H9 (cell line): ENCODE measurements around the gene NAPSA. TPM values are rescaled to one million over a fixed set of nuclear protein-coding genes. Genes with fewer than 3 reads are reported as not detected.

Experiments
- DNase-seq: peaks from one replicate; pipeline ENCODE4 v3.0.0-alpha.2; 2017
- H2AFZ ChIP-seq: one replicate; pipeline ENCODE4 v1.6.1; 2013; ENCODE audit warnings: mild to moderate bottlenecking, low read length, control low read depth, moderate library complexity
- H2AK5ac ChIP-seq: 2 replicates; pipeline ENCODE4 v1.6.1; 2013; ENCODE audit warnings: low read length, control low read depth, mixed read lengths; ENCODE audit not compliant: insufficient read length
- H2BK120ac ChIP-seq: one replicate; pipeline ENCODE4 v1.6.1; 2013; ENCODE audit warnings: low read depth, mild to moderate bottlenecking, low read length, control low read depth, inconsistent platforms; ENCODE audit not compliant: poor library complexity, severe bottlenecking
- H2BK12ac ChIP-seq: 2 replicates; pipeline ENCODE4 v1.6.1; 2013; ENCODE audit warnings: low read length, control low read depth, mixed read lengths, low read depth; ENCODE audit not compliant: insufficient read length
- H2BK15ac ChIP-seq: 2 replicates; pipeline ENCODE4 v1.6.1; 2013; ENCODE audit warnings: low read depth, low read length, control low read depth
- H2BK20ac ChIP-seq: one replicate; pipeline ENCODE4 v1.6.1; 2013; ENCODE audit warnings: low read depth, mild to moderate bottlenecking, low read length, control low read depth, inconsistent platforms; ENCODE audit not compliant: poor library complexity, severe bottlenecking
- H2BK5ac ChIP-seq: 2 replicates; pipeline ENCODE4 v1.6.1; 2013; ENCODE audit warnings: low read length, control low read depth, mixed read lengths; ENCODE audit not compliant: insufficient read length
- H3K14ac ChIP-seq: 2 replicates; pipeline ENCODE4 v1.6.1; 2013; ENCODE audit warnings: low read length, control low read depth; ENCODE audit not compliant: insufficient read depth
- H3K18ac ChIP-seq: 2 replicates; pipeline ENCODE4 v1.6.1; 2013; ENCODE audit warnings: low read depth, mild to moderate bottlenecking, mixed read lengths, low read length, control low read depth; ENCODE audit not compliant: insufficient read length
- H3K23ac ChIP-seq: 2 replicates; pipeline ENCODE4 v1.6.1; 2013; ENCODE audit warnings: low read length, control low read depth, mixed read lengths, low read depth; ENCODE audit not compliant: insufficient read length
- H3K23me2 ChIP-seq: 2 replicates; pipeline ENCODE4 v1.6.1; 2013; ENCODE audit warnings: low read depth, mild to moderate bottlenecking, mixed read lengths, low read length, control low read depth; ENCODE audit not compliant: insufficient read length, poor library complexity, severe bottlenecking
- H3K27ac ChIP-seq: 2 replicates; pipeline ENCODE4 v1.5.1; 2013; ENCODE audit warnings: low read length, control low read depth, mixed read lengths, low read depth; ENCODE audit not compliant: insufficient read length
- H3K27me3 ChIP-seq: 2 replicates; pipeline ENCODE4 v1.6.1; 2013; ENCODE audit warnings: low read length, control low read depth, inconsistent platforms; ENCODE audit not compliant: insufficient read depth
- H3K4ac ChIP-seq: 2 replicates; pipeline ENCODE4 v1.6.1; 2013; ENCODE audit warnings: low read depth, mild to moderate bottlenecking, control low read depth, inconsistent platforms, low read length, moderate library complexity
- H3K4me1 ChIP-seq: 2 replicates; pipeline ENCODE4 v1.6.1; 2013; ENCODE audit warnings: low read length, control low read depth, inconsistent platforms; ENCODE audit not compliant: insufficient read depth
- H3K4me2 ChIP-seq: 2 replicates; pipeline ENCODE4 v1.6.1; 2013; ENCODE audit warnings: low read length, control low read depth, mixed read lengths; ENCODE audit not compliant: insufficient read length, insufficient read depth
- H3K56ac ChIP-seq: 2 replicates; pipeline ENCODE4 v1.6.1; 2013; ENCODE audit warnings: low read depth, mild to moderate bottlenecking, mixed read lengths, low read length, control low read depth; ENCODE audit not compliant: insufficient read length
- H3K79me1 ChIP-seq: 2 replicates; pipeline ENCODE4 v1.6.1; 2013; ENCODE audit warnings: low read depth, mild to moderate bottlenecking, moderate library complexity, low read length, control low read depth, inconsistent platforms; ENCODE audit not compliant: insufficient read depth, poor library complexity, severe bottlenecking
- H3K79me2 ChIP-seq: 2 replicates; pipeline ENCODE4 v1.6.1; 2013; ENCODE audit warnings: low read length, control low read depth, inconsistent platforms; ENCODE audit not compliant: insufficient read depth
- H3K9ac ChIP-seq: 2 replicates; pipeline ENCODE4 v1.6.1; 2013; ENCODE audit warnings: low read length, control low read depth, mixed read lengths; ENCODE audit not compliant: insufficient read length; ENCODE audit errors: extremely low read depth
- H3K9me3 ChIP-seq: one replicate; pipeline ENCODE4 v1.6.1; 2013; ENCODE audit warnings: low read depth, low read length, inconsistent platforms; ENCODE audit not compliant: control insufficient read depth
- H3T11ph ChIP-seq: one replicate; pipeline ENCODE4 v1.6.1; 2013; ENCODE audit warnings: mild to moderate bottlenecking, low read length, control low read depth, inconsistent platforms
- H4K20me1 ChIP-seq: one replicate; pipeline ENCODE4 v1.6.1; 2013; ENCODE audit not compliant: control insufficient read depth, insufficient read length, insufficient read depth
- H4K5ac ChIP-seq: 2 replicates; pipeline ENCODE4 v1.6.1; 2013; ENCODE audit warnings: low read depth, mild to moderate bottlenecking, mixed read lengths, low read length, control low read depth; ENCODE audit not compliant: insufficient read length
- H4K8ac ChIP-seq: replicated peaks from 2 replicates; pipeline ENCODE4 v1.6.1; 2013; ENCODE audit warnings: low read length, control low read depth, mixed read lengths, low read depth; ENCODE audit not compliant: insufficient read length
- H4K91ac ChIP-seq: 2 replicates; pipeline ENCODE4 v1.6.1; 2013; ENCODE audit warnings: low read depth, mild to moderate bottlenecking, moderate library complexity, mixed read lengths, low read length, control low read depth; ENCODE audit not compliant: insufficient read length
- H3K27ac Mint-ChIP-seq, 3 experiments: 2 replicates in 2 of 3; 3 replicates in 1 of 3; pipeline ENCODE4 v1.8.0; 2020 to 2021; ENCODE audit warnings: mixed read lengths in 3 of 3, mild to moderate bottlenecking in 1 of 3, moderate library complexity in 1 of 3
- H3K27me3 Mint-ChIP-seq: 2 replicates; pipeline ENCODE4 v1.8.0; 2021; ENCODE audit warnings: low read depth, mild to moderate bottlenecking, moderate library complexity, mixed read lengths
- H3K36me3 Mint-ChIP-seq, 3 experiments: 2 replicates in 2 of 3; 3 replicates in 1 of 3; pipeline ENCODE4 v1.8.0; 2020 to 2021; ENCODE audit warnings: low read depth in 3 of 3, mixed read lengths in 3 of 3; ENCODE audit not compliant: insufficient read depth in 1 of 3
- H3K4me1 Mint-ChIP-seq, 2 experiments: 2 replicates each; pipeline ENCODE4 v1.8.0; 2020; ENCODE audit warnings: mixed read lengths in 2 of 2
- H3K4me3 Mint-ChIP-seq, 2 experiments: 2 replicates in 1 of 2; 3 replicates in 1 of 2; pipeline ENCODE4 v1.8.0; 2020 to 2021; ENCODE audit warnings: mild to moderate bottlenecking in 2 of 2, mixed read lengths in 2 of 2, moderate library complexity in 1 of 2
- H3K9me3 Mint-ChIP-seq, 2 experiments: 2 replicates in 1 of 2; 3 replicates in 1 of 2; pipeline ENCODE4 v1.8.0; 2020; ENCODE audit warnings: mild to moderate bottlenecking in 2 of 2, mixed read lengths in 2 of 2, moderate library complexity in 1 of 2
- WGBS: extraction: QIAGEN DNeasy Blood & Tissue Kit; methylation state at CpG from one replicate; pipeline ENCODE4 v1.1.7; 2013; ENCODE audit warnings: missing lambda C conversion rate, low lambda C conversion rate, mixed read lengths; ENCODE audit not compliant: insufficient read length; ENCODE audit errors: extremely low coverage; 5-methylcytosine and 5-hydroxymethylcytosine counted together
- total RNA-seq: library from RNA; stranded (reverse); gene quantifications from 2 replicates; pipeline ENCODE4 v1.2.1, GENCODE V29; 2021
- TF ChIP-seq, protein P1 (sequence below): fragments of 200-600 bp; sonication (generic); conservative IDR thresholded peaks from 3 replicates; pipeline ENCODE4 v1.8.0; 2021; ENCODE audit warnings: antibody characterized with exemption, mild to moderate bottlenecking

The NAPSA gene
- total RNA-seq, 1 experiment from 2014 or later, result 0.44 TPM

DNA sequence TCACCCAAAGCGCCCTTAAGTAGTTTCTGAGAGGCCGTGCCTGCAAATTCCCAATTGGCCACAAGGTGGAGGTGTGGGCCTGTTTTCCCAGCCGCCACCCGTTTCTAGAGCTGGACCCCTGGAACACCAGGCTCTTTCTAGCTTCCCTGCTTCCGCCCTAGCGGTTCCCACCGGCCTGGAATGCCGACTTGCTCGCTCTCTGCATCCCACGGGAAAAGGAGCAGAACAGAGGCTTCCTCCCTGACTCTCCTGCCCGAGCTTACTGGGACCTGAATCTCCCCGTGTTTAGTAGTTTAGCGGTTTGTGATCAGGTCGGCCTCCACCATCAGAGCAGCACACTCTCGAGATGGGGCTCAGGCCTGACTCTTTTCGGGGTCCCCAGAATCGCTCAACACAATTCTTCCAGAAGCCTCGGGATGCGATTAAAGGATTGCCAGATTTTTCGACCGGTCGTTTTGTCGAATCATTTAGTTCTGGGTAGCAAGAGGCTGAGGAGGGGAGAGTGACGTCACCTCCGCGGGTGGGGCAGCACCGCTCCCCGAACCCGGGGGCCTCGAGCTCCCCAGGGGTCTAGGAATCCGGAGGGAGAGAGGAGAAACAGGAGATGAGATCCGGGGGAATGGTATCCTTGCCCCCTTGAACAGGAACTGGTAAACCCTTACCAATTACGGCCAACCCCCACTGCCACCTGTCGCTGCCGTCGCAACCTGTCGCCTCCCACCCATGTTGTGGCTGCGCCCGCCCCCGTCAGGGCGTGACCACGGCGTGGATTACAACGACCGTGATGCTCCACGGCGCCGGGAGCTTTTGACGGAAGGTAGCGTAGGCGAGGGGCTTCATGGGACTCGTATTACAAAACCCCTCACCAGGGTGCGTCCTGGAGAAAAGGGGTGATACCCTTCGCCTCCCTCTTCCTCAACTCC lies 8.0 kb downstream of the NAPSA start:
- Histone ChIP-seq H3K9me3 (no peaks in the 10 kb centered on the region), H3K23ac (no peak overlapping the region), H4K5ac (no peak overlapping the region), H2BK12ac (no peak overlapping the region), H2AK5ac (no peak overlapping the region), H3K79me2 (no peaks in the 10 kb centered on the region), H3K4me2 (peak overlapping the region; percentile 38), H3K4ac (no peak overlapping the region), H2BK15ac (no peak overlapping the region), H3K18ac (no peak overlapping the region), H2BK5ac (no peak overlapping the region), H3K79me1 (no peaks in the 10 kb centered on the region), H4K91ac (no peak overlapping the region), H3K56ac (no peak overlapping the region), H2AFZ (no peak overlapping the region), H3K27ac (no peak overlapping the region), H3K23me2 (no peaks in the 10 kb centered on the region), H3K4me1 (peaks cover 2% of the 10 kb centered on the region; the same call in 1 of the 2 replicates), H3K14ac (peak overlapping the region; percentile 41; the same call in 1 of the 2 replicates), H3K27me3 (no peaks in the 10 kb centered on the region), H2BK120ac (no peak overlapping the region), H2BK20ac (no peak overlapping the region), H3K9ac (no peak overlapping the region), H4K20me1 (no peaks in the 10 kb centered on the region), H4K8ac (no peak overlapping the region), H3T11ph (no peak overlapping the region)
- peak; percentile 83 for DNase-seq
- peaks cover 11% of the 10 kb centered on the region for H3K27me3 Mint-ChIP-seq
- H3K4me1 Mint-ChIP-seq, result peaks cover 8 to 16% of the 10 kb centered on the region in 2 experiments
- no peak overlapping the region for H3K4me3 Mint-ChIP-seq
- H3K36me3 Mint-ChIP-seq, result peaks cover 0 to 8% (median 6%) of the 10 kb centered on the region in 3 experiments; a peak in 3 of 7 replicates
- TF ChIP-seq, protein P1, sequence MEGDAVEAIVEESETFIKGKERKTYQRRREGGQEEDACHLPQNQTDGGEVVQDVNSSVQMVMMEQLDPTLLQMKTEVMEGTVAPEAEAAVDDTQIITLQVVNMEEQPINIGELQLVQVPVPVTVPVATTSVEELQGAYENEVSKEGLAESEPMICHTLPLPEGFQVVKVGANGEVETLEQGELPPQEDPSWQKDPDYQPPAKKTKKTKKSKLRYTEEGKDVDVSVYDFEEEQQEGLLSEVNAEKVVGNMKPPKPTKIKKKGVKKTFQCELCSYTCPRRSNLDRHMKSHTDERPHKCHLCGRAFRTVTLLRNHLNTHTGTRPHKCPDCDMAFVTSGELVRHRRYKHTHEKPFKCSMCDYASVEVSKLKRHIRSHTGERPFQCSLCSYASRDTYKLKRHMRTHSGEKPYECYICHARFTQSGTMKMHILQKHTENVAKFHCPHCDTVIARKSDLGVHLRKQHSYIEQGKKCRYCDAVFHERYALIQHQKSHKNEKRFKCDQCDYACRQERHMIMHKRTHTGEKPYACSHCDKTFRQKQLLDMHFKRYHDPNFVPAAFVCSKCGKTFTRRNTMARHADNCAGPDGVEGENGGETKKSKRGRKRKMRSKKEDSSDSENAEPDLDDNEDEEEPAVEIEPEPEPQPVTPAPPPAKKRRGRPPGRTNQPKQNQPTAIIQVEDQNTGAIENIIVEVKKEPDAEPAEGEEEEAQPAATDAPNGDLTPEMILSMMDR, result peak; percentile 90
- H3K9me3 Mint-ChIP-seq, result no peaks in the 10 kb centered on the region; a peak in 2 of 5 replicates
- WGBS, result no CpG with 5 or more reads among the region's 54 CpGs
- peak overlapping the region; percentile 34 to 72 (median 44); a peak in 2 of 7 replicates for H3K27ac Mint-ChIP-seq
